GM19463 (cell line): ENCODE data around the gene ABR.

Source experiments
- ATAC-seq: cut with Tn5 transposase; IDR thresholded peaks from one replicate; pipeline ENCODE4 v1.9.1; 2021; ENCODE audit warnings: mild to moderate bottlenecking, moderate library complexity; ENCODE audit not compliant: unreplicated experiment

Gene ABR

DNA sequence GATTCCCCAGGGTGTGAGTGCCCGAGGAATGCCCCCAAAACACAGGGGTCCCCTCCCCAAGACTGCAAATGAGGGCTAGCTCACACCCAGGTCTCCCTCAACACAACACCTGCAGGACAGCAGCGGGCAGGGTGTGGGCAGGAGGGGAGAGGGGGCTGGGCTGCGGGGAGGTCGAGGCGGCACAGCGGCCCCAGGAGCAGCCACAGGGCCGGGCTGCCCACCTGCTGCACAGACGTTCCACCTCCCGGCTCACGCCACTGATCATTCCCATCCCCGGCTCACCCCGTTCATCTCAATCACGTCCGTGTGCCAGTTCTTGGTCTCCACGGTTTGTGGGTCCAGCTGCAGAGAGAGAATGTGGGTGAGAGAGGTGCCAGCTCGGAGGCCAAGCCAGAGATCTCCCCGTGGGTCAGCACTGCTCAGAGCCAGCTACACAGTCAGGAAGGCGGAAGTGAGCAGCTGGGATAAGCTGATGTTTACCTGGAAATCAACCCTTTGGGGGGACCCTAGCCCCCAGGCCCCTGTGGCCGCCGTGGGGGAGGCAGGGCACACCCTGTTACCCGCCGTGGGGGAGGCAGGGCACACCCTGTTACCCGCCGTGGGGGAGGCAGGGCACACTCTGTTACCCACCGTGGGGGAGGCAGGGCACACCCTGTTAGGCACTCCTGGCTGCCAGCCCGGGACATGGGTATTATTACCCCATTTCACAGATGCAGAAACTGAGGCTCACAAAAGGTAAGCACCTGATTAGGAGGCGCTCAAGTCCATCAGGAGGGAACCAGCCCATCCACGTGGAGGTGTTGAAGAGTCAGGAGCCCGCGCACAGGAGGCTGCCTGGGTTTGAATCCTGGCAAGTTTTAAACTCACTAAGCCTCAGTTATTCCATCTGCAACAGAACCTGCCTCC is 166.7 kb downstream of the ABR start:
- ATAC-seq, result no peak

DNA sequence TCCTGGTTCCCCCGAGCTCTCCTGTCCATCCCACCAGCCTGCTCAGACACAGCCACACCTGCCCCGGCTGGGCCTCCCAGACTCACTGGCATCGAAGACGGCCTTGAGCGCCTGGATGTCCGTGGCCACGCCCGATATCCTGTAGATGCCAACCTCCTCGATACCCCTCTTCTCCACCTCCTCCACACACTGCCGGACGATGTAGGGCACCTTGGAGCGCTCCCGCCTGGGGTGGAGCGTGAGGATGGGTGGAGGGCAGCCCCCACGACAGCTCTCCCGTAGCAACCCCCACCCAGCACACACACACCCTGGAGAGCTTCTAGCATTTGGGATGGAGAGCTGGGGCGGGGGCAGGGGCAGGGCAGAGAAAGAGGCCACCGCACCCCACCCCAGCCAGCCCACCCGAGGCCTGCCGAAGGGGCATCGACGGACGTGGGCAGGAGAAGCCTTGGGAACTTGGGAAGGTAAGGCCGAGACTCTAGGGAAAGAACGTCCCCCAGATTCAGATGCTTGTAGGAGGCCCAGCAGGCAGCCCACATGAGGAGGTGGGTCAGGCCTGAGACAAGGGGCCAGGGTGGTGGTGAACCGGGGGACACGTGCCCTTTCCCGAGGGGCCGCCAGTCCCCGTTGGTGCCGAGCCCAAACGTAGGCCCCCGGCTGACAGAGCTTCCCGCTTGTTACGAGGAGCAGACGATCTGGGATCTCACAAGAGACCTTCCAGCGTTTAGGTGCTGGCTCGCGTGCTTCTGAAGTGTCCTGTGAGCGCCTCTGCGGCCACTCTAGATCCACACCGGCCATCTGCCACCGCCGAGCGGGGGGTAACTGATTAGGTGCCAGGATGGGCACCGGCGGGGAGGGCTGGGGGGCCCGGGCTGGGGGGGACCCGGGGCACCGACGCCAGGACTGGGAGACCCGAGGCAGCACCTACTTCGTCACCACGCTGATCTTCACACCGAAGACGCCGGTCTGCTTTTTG is 167.7 kb downstream of the ABR start:
- ATAC-seq, result no peak

DNA sequence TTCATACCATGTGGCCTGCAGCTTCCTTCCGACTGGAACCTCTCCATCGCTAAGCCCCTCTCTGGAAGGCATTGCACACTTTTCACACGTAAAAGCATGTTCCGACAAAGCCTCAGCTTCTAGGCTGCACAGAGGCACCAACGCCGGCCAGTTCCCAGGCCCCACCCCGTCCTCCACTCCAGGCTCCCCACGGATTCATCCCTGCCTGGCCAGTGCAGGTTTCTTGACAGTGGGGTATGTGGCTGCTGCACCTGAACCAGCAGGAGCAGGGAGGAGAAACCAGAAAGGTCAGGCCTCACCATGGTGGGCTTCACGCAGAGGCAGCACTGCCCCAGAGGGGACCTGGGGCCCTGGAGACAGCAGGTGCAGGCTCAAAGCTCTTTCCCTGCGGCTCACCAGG is 168.6 kb downstream of the ABR start:
- ATAC-seq, result no peak

DNA sequence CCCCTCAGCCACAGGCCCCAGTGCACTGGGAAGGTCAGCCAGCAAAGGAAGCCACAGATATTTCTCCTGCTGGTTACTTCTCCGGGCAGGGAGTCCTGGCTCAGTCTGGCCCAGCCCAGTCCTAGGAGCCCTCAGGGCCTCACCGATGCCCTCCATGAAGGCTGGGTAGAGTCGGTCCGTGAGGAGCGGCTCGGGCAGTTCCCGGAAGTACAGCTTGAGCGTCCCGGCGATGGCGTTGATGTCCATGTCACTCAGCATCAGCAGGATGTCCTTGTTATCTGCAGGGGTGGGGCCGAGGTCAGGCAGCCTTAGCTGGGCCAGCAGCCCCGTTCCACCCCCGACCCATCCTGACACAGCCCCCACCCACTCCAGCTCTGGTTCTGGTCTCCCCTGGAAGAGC is 169.2 kb downstream of the ABR start:
- ATAC-seq, result no peak

DNA sequence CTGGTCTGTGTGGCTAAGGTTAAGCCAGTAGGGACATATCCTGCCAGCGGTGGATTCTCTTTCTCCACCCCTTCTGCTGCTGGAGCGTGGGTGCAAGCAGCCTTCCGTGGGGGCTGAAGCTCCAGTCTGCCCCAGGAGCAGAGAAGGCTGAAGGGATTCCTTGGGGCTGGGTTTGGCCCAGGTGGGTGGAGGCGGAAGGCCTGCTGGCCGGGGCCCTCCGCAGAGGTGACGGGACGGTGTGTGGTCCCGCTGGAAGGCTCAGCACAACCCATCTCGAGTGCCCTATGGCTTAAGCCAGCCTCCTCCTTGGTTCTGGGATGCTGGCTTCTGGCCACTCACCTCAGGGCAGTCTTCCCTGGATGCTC is 169.7 kb downstream of the ABR start:
- ATAC-seq, result no peak

DNA sequence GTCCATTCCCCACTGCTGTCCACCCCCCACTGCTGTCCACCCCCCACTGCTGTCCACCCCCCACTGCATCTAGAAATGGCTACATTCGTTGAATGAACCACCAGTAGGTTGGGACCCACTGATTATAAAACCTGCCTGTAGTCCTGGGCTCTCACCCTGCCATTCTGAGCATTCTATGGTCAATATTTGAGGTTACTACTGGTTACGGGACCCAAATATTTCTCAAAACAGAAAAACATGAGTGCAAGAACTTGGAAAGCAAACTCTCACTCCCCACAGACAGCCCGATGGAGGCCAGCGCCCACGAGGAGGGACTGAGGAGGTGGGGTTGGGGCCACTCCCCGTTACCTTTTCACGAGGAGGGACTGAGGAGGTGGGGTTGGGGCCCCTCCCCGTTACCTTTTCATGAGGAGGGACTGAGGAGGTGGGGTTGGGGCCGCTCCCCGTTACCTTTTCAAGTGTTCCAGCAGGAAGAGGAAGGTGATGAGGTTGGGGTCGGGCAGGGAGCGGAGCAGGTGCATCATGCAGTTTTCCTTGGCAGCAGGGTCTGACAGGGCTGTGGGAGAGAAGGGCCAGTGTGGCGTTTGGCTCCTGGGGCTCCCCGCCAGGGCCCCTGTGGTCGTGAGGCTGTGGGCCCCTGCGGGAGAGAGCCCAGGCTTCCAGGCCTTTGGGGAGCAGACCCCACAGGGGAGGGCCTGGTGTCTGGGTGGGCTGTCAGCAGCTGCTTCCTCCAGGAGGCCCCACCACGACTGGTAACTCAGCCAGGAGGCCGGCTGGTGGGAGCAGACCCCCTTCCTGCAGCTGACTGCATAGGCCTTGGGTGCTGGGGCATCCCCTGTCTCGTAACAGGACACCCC is 170.3 kb downstream of the ABR start:
- ATAC-seq, result no peak

DNA sequence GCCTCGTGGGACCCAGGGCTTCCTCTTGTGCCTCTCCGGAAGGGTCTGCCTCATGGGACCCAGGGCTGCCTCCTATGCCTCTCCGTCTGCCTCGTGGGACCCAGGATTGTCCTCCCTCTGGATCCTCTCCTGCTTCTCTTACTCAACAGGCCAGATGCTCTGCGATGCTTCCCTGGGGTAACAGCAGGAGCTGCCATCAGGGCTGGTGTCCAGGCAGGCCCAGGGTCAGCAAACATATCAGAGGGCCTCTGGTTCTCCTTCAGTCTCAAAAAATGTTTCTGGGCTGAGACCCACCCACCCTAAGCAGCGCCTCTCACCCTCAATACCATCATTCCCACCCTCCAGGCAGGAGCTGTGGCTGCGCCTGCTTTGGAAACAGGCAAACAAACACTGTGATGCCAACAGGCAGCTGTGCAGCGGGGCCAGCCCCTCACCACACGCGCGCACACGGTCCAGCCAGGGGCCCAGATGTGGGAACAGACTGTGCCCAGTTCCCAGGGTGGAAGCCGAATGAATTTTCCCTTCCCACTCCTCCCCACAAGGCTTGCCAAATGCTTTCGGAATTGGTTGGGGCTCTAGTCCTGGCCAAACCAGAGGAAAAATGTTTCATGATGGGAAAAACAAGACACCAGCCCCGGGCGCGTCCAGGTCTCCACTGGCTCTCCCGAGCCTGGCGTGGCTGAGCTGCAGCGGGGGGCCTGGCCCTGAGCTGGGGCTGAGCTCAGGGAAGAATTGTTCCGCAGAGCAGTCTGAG is 171.6 kb downstream of the ABR start:
- ATAC-seq, result no peak

DNA sequence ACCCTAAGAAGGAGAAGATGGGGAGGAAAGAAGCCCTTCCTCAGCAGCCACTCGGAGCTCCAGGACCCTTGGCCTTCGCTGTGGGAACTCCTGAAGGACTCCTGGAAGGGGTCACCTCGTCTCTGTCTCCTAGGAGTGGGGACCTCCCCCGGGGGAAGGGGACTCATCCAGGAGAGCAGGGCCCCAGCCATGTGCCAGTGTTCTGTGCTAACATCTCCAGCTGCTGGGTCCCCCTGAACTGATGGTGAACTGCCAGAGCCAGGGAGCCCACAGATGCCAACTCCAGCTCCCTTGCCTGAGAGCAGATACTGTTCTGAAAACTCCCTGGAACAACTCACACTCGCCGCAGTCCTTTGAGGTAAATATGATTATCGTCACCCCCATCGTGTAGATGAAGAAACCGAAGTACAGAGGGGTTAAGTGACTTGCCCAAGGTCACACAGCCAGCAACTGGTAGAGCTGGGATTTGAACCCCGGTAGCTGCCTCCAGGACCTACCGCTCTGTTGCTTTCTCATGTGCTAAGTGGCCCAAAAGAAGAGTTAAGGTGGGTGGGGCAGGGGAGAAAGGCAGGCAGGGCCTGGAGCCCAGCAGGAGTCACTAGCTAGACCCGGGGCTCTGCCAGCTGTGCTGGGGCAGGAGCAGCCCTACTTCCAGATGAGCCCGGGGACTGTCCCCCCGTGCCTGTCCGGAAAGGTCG is 172.3 kb downstream of the ABR start:
- ATAC-seq, result no peak

DNA sequence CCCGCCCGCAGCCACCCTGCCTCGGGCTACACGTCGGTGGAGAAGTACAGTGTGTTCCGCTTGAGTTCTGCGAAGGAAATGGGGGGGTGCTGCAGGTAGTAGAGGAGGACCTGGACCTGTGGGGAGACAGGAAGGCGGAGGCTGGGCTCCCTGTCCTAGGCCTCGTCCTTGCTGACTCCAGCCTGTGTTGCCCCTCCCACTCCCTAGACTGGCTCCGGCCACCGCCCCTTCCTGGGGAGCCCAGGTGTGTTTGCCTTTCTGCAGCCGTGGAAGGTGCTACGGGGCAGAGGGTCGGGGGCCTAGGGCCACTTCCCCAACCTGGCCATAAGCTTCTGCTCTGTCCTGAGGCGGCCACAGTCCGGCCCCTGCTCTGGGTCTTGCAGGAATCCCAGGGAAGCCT is 173.7 kb downstream of the ABR start:
- ATAC-seq, result no peak

DNA sequence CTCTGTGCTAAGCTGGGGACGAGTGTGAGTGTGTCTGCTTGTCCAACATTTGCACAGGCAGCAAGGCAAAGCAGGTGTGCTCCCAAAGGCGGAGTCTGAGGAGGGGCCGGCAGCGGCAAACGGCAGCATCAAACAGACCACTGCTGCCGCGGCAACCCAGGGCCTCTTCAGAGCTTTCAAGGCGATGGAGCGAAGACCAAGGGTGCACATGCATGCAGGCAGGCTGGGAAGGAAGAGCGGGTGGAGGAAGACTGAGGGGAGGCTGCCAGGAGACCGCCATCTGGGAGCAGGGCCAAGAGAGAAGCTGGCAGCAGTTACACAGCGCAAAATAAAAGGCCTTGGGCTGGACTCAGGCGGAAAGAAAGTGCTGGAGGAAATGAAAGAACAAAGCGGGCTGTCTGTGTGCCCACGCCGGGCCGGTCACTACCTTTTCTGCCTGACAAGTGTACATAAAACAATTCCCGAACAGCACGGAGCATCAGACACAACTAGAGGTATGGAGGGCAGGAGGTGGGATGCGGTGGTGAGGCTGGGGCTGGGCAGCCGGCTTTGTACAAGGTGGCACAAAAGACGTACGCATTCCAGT is 174.3 kb downstream of the ABR start:
- no peak for ATAC-seq

DNA sequence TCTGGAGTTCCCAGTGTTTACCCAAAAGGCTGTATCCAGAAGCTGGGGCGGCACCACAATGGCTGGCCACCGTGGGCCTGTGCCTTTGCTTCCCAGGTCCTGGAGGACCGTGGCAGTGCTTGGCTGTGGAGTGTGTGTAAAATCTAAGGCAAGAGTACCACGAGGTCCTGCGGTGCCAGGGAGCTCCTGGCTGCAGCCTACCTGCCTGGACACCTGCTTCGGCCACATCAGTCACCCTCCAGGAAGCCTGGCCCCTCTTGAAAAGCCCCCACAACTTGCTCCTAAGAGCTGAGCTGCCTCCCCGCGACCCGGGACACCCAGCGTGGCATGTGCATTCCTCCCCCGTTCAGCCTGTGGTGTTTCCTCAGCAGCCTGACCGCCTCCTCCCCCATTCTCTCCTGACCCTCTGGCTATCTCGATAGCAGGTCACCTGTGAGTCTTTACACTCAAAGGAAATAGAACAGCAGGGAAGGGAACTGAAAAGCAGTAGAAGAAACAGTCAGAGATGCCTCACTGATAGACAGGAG is 174.9 kb downstream of the ABR start:
- no peak for ATAC-seq

DNA sequence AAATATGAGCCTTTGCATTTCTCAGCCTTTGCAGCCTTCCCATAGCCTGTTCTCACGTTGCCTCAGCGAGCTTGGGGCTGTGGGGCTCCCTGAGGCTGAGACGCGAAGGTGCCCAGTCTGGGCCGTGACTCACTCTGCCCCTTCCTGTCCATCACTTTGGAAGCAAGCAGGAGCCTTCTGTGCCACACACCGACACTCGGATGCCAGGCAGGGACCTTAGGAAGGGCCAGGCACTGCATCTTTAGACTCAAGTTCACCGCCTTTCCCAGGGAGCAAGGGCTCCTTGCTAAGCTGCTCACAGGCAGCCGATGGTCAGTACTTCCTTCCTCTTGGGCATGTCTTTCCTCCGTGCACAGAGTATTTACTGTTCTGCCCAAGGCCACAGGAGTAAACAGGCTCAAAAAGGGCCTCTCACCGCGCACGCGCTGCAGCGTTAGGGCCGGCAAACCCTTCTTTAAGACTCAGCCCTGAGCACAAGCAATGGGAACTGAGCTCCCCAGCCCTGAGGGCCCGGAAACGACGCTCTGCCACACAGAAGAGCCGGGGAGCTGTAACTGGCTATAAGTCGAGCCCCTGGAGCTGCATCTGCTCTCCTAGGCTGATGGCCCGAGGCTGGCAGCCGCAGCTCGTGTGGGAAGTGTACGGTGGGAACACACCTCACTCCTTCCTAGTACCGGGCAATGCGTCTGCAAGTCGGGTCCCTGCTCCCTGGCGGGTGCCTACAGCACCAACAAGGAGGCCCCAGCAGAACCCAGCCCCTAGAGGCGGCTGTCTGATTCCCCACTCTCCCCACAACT is 175.6 kb downstream of the ABR start:
- no peak for ATAC-seq

DNA sequence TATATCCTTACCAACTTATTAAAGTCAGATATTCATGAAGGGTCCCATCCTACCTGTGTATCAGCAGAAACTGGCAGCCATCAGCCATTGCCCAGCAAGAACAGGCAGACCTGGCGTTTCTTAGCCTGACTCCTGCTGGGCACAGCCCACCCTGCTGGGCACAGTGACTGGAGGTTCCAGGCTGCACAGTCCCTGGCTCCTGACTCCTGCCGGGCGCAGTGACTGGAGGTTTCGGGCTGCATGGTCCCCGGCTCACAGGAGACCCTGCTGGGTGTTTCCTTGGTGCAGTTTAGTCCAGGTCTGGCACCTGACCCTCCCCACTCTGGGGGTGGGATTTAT is 176.2 kb downstream of the ABR start:
- no peak for ATAC-seq

DNA sequence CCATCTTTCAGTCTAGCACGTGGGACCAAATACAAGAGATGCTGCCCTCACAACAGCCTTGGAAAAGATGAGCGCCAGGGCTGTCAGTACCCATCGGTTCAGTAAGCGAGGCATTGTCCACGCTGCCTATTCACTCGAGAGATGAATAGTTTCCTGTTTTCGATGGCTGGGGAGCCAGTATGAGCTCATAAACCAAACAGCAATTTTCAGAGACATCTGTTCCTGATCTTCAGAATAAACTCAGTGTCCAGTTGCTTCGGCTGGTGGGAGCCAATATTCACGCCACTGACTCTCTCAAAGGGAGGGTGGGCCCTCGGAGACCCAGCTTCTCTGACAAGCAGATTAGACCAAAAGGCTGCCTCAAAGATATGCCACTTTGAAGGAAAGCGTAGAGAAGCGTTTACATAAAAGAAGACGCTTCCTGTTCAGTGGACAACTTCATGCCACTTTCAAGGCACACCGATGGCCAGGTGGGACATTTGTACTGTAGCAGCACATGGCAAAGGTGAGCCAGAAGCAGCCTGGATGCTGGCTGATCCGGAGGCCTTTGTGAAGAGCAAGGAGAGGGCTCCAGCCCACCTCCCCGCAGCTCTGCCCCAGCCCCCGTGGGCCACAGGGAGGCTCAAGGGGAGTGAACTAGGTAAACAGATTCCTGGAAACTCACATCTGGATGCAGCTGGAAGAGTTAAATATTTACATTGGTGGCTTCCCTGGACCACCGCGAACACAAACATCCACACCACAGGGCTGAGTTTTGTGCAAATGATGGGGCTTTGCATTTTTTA is 176.8 kb downstream of the ABR start:
- ATAC-seq, result no peak

DNA sequence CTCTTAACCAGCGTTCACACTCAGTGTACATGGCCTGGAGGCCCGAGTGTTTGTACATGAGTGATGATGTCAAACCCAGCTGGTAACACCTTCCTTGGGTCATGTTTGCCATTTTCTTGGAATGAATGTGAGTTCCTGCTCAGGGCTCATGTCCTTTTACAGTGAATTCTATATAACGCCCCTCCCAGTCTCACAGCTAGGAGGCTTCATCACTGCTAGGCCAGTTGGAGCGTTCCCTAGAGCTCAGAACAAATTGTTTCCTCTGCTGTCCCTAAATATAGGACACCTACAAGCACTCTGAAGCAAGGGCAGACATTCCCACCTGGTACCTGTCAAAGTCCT is 177.4 kb downstream of the ABR start:
- no peak for ATAC-seq

DNA sequence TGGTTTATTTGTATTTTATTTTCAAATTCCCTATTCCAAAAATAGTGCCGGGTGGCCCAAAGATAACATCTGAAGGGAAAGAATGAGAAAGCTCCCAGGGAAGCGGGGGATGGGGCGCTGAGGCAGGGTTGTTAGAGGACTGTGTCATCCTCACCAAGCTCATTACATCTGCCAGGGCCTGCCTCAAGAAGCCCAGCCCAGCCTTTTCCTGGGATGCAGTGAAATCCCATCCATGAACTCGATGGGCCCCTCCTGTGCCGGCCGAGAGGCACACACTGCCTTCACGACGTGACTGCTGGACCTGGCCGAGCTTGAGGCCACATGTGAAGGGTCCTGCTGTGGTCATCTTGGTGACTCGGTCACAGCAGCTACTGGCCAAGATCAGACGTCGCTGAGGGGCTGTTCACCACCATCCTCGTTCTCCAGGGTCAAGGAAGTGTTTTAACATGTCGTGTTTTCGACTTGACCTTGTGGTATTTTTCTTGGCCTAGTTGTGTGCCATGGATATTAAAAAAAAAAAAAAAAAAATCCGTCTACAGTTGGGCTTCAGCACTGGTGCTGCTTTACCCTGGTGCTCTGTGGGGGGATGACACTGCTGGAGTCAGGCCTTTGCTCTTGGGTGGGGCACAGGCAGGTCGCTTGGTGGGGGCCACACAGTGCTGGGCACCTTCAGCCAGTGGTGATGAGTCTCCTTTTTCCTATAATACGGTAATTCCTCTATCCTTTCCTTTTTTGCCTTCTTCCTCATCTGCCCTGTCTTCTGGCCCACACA is 178.0 kb downstream of the ABR start:
- no peak for ATAC-seq
